ENCODE data around the gene RAB3IL1. TPM values are rescaled to one million over a fixed set of nuclear protein-coding genes. Genes with fewer than 3 reads are reported as not detected.

The RAB3IL1 gene
- total and polyA plus RNA-seq, 2 of the 13 experiments (the other 11 are each of a cell fraction or from before 2014, with no cell fraction given): 1.2 to 2.0 TPM

- TF ChIP-seq RBFOX2 (IDR thresholded peaks at IDR 0.05; ENCODE audit: low read depth, low read length) (peak; percentile 74), SIN3A (IDR thresholded peaks at IDR 0.05; ENCODE audit: borderline replicate concordance, low read depth, low read length) (peak; percentile 67; the same call in 1 of the 2 replicates), TOPORS (CRISPR knock-in tag; IDR thresholded peaks at IDR 0.05) (0 out of 2 replicates have a peak, but pooled peaks have one; percentile 81), NR2C2 (CRISPR knock-in tag; IDR thresholded peaks at IDR 0.05; ENCODE audit: borderline replicate concordance) (peak; percentile 41; the same call in 1 of the 2 replicates), ZNF678 (CRISPR knock-in tag; IDR thresholded peaks at IDR 0.05) (no peak), NFIC (IDR thresholded peaks at IDR 0.05; ENCODE audit: low read length) (peak; percentile 44; the same call in 1 of the 2 replicates), KMT2B (CRISPR knock-in tag; IDR thresholded peaks at IDR 0.05) (0 out of 2 replicates have a peak, but pooled peaks have one; percentile 11), POLR2G (IDR thresholded peaks at IDR 0.05; ENCODE audit: low read depth, low read length) (peak; percentile 86), CHD2 (IDR thresholded peaks at IDR 0.05; ENCODE audit: low read depth, low read length) (peak; percentile 10; the same call in 1 of the 2 replicates), ZBTB34 (CRISPR knock-in tag; IDR thresholded peaks at IDR 0.05) (0 out of 2 replicates have a peak, but pooled peaks have one; percentile 8), ZNF280D (CRISPR knock-in tag; IDR thresholded peaks at IDR 0.05) (0 out of 2 replicates have a peak, but pooled peaks have one; percentile 21), ZBTB7B (CRISPR knock-in tag; IDR thresholded peaks at IDR 0.05) (0 out of 2 replicates have a peak, but pooled peaks have one; percentile 30), ZFP62 (CRISPR knock-in tag; IDR thresholded peaks at IDR 0.05) (no peak), NONO (IDR thresholded peaks at IDR 0.05) (no peak), NONO (CRISPR knock-in tag; conservative IDR thresholded peaks at IDR 0.05) (no peak), NR2F6 (IDR thresholded peaks at IDR 0.05) (peak; percentile 14; the same call in 1 of the 2 replicates), NR2F6 (CRISPR knock-in tag; IDR thresholded peaks at IDR 0.05) (no peak; the same call in 1 of the 2 replicates), LBX2 (CRISPR knock-in tag; IDR thresholded peaks at IDR 0.05; ENCODE audit: borderline replicate concordance) (no peak), EED (CRISPR knock-in tag; IDR thresholded peaks at IDR 0.05) (no peak), NKX3-1 (CRISPR knock-in tag; IDR thresholded peaks at IDR 0.05) (peak; percentile 41; the same call in 1 of the 2 replicates), ARHGAP35 (CRISPR knock-in tag; IDR thresholded peaks at IDR 0.05; ENCODE audit: borderline replicate concordance) (no peak), TEAD3 (CRISPR knock-in tag; optimal IDR thresholded peaks at IDR 0.05; ENCODE audit: borderline replicate concordance) (peak; percentile 27), ZGPAT (CRISPR knock-in tag; IDR thresholded peaks at IDR 0.05) (peak; percentile 39; the same call in 1 of the 2 replicates)
Observed at GRCh38 chr11:61963282-61964057, 46.1 kb upstream of the RAB3IL1 start (continued).
